ENCODE measurements around the gene HRH4. TPM values are rescaled to one million over a fixed set of nuclear protein-coding genes. Genes with fewer than 3 reads are reported as not detected.

Gene HRH4
- total and polyA plus RNA-seq, 2 donors = 0.05 to 0.24 TPM

GRCh38 chr18:24427484-24427883 is 33.0 kb upstream of the HRH4 start:
- 78% methylated on average over 3 of the region's 3 CpGs for WGBS
- peaks cover 0 to under 1% of the 10 kb centered on the region in 2 donors for H3K36me3 ChIP-seq (ENCODE audit: control insufficient read depth in 2 of 2, insufficient read depth in 2 of 2, low read length in 1 of 2)
- H3K9me3 ChIP-seq (ENCODE audit: control insufficient read depth in 2 of 2, insufficient read depth in 1 of 2, low read length in 1 of 2) = peaks cover 0 to 7% of the 10 kb centered on the region in 2 donors
- no peak for DNase-seq (ENCODE audit: low read depth in 6 of 9, low spot score in 9 of 9)
- peak overlapping the region in 1 of 2 donors; percentile 75 for H3K4me3 ChIP-seq (ENCODE audit: low read length in 2 of 2)
- H3K27ac ChIP-seq (ENCODE audit: low read depth in 1 of 2, low read length in 1 of 2) = no peak overlapping the region
- H3K4me1 ChIP-seq (ENCODE audit: control insufficient read depth in 2 of 2, insufficient read depth in 2 of 2, low read length in 2 of 2) = peaks cover 0 to 6% of the 10 kb centered on the region in 2 donors
- peaks cover 5 to 12% of the 10 kb centered on the region in 2 donors for H3K27me3 ChIP-seq (ENCODE audit: control insufficient read depth in 2 of 2, insufficient read depth in 1 of 2, low read length in 1 of 2)

GRCh38 chr18:24428709-24429108 is 31.7 kb upstream of the HRH4 start:
- DNase-seq (ENCODE audit: low read depth in 6 of 9, low spot score in 9 of 9) = no peak
- H3K27me3 ChIP-seq (ENCODE audit: control insufficient read depth in 2 of 2, insufficient read depth in 1 of 2, low read length in 1 of 2) = peaks cover 5 to 9% of the 10 kb centered on the region in 2 donors
- 92% methylated on average over 3 of the region's 3 CpGs for WGBS
- H3K9me3 ChIP-seq (ENCODE audit: control insufficient read depth in 2 of 2, insufficient read depth in 1 of 2, low read length in 1 of 2) = peaks cover 0 to 7% of the 10 kb centered on the region in 2 donors
- no peak overlapping the region for H3K4me3 ChIP-seq (ENCODE audit: low read length in 2 of 2)
- no peak overlapping the region for H3K27ac ChIP-seq (ENCODE audit: low read depth in 1 of 2, low read length in 1 of 2)
- peaks cover 0 to 2% of the 10 kb centered on the region in 2 donors for H3K36me3 ChIP-seq (ENCODE audit: control insufficient read depth in 2 of 2, insufficient read depth in 2 of 2, low read length in 1 of 2)
- peaks cover 0 to 6% of the 10 kb centered on the region in 2 donors for H3K4me1 ChIP-seq (ENCODE audit: control insufficient read depth in 2 of 2, insufficient read depth in 2 of 2, low read length in 2 of 2)

GRCh38 chr18:24429188-24429587 is 31.2 kb upstream of the HRH4 start:
- 97% methylated on average over 4 of the region's 4 CpGs for WGBS
- Histone ChIP-seq H3K4me3 (ENCODE audit: low read length in 2 of 2) (no peak overlapping the region), H3K4me1 (ENCODE audit: control insufficient read depth in 2 of 2, insufficient read depth in 2 of 2, low read length in 2 of 2) (peaks cover 0 to 6% of the 10 kb centered on the region in 2 donors), H3K36me3 (ENCODE audit: control insufficient read depth in 2 of 2, insufficient read depth in 2 of 2, low read length in 1 of 2) (peaks cover 0 to 2% of the 10 kb centered on the region in 2 donors), H3K27me3 (ENCODE audit: control insufficient read depth in 2 of 2, insufficient read depth in 1 of 2, low read length in 1 of 2) (peaks cover 5 to 7% of the 10 kb centered on the region in 2 donors), H3K27ac (ENCODE audit: low read depth in 1 of 2, low read length in 1 of 2) (no peak overlapping the region), H3K9me3 (ENCODE audit: control insufficient read depth in 2 of 2, insufficient read depth in 1 of 2, low read length in 1 of 2) (peaks cover 0 to 7% of the 10 kb centered on the region in 2 donors)
- no peak for DNase-seq (ENCODE audit: low read depth in 6 of 9, low spot score in 9 of 9)

- DNase-seq (ENCODE audit: low read depth in 6 of 9, low spot score in 9 of 9) = no peak
- peaks cover 0 to 2% of the 10 kb centered on the region in 2 donors for H3K36me3 ChIP-seq (ENCODE audit: control insufficient read depth in 2 of 2, insufficient read depth in 2 of 2, low read length in 1 of 2)
- no peaks in the 10 kb centered on the region for H3K27me3 ChIP-seq (ENCODE audit: control insufficient read depth in 2 of 2, insufficient read depth in 1 of 2, low read length in 1 of 2)
- WGBS = 95% methylated on average over 3 of the region's 3 CpGs
- no peak overlapping the region for H3K27ac ChIP-seq (ENCODE audit: low read depth in 1 of 2, low read length in 1 of 2)
- no peaks in the 10 kb centered on the region for H3K9me3 ChIP-seq (ENCODE audit: control insufficient read depth in 2 of 2, insufficient read depth in 1 of 2, low read length in 1 of 2)
- no peaks in the 10 kb centered on the region for H3K4me1 ChIP-seq (ENCODE audit: control insufficient read depth in 2 of 2, insufficient read depth in 2 of 2, low read length in 2 of 2)
- no peak overlapping the region for H3K4me3 ChIP-seq (ENCODE audit: low read length in 2 of 2)
Measured at GRCh38 chr18:24432618-24433017, 27.8 kb upstream of the HRH4 start.

GRCh38 chr18:24436939-24437338 is 23.5 kb upstream of the HRH4 start:
- Histone ChIP-seq H3K27ac (ENCODE audit: low read depth in 1 of 2, low read length in 1 of 2) (no peak overlapping the region), H3K4me1 (ENCODE audit: control insufficient read depth in 2 of 2, insufficient read depth in 2 of 2, low read length in 2 of 2) (no peaks in the 10 kb centered on the region), H3K27me3 (ENCODE audit: control insufficient read depth in 2 of 2, insufficient read depth in 1 of 2, low read length in 1 of 2) (no peaks in the 10 kb centered on the region), H3K9me3 (ENCODE audit: control insufficient read depth in 2 of 2, insufficient read depth in 1 of 2, low read length in 1 of 2) (no peaks in the 10 kb centered on the region), H3K36me3 (ENCODE audit: control insufficient read depth in 2 of 2, insufficient read depth in 2 of 2, low read length in 1 of 2) (peaks cover 3 to 9% of the 10 kb centered on the region in 2 donors), H3K4me3 (ENCODE audit: low read length in 2 of 2) (no peak overlapping the region)
- WGBS = 97% methylated on average over 1 of the region's 1 CpG
- DNase-seq (ENCODE audit: low read depth in 6 of 9, low spot score in 9 of 9) = no peak

GRCh38 chr18:24443870-24444269 is 16.6 kb upstream of the HRH4 start:
- Histone ChIP-seq H3K36me3 (ENCODE audit: control insufficient read depth in 2 of 2, insufficient read depth in 2 of 2, low read length in 1 of 2) (peaks cover 4 to 15% of the 10 kb centered on the region in 2 donors), H3K4me3 (ENCODE audit: low read length in 2 of 2) (no peak overlapping the region), H3K27ac (ENCODE audit: low read depth in 1 of 2, low read length in 1 of 2) (no peak overlapping the region), H3K27me3 (ENCODE audit: control insufficient read depth in 2 of 2, insufficient read depth in 1 of 2, low read length in 1 of 2) (no peaks in the 10 kb centered on the region), H3K4me1 (ENCODE audit: control insufficient read depth in 2 of 2, insufficient read depth in 2 of 2, low read length in 2 of 2) (no peaks in the 10 kb centered on the region), H3K9me3 (ENCODE audit: control insufficient read depth in 2 of 2, insufficient read depth in 1 of 2, low read length in 1 of 2) (no peaks in the 10 kb centered on the region)
- WGBS = 28% methylated on average over 2 of the region's 2 CpGs
- no peak for DNase-seq (ENCODE audit: low read depth in 6 of 9, low spot score in 9 of 9)

- 96% methylated on average over 1 of the region's 1 CpG for WGBS
- H3K36me3 ChIP-seq (ENCODE audit: control insufficient read depth in 2 of 2, insufficient read depth in 2 of 2, low read length in 1 of 2) = peaks cover 4 to 18% of the 10 kb centered on the region in 2 donors
- H3K27me3 ChIP-seq (ENCODE audit: control insufficient read depth in 2 of 2, insufficient read depth in 1 of 2, low read length in 1 of 2) = no peaks in the 10 kb centered on the region
- no peaks in the 10 kb centered on the region for H3K4me1 ChIP-seq (ENCODE audit: control insufficient read depth in 2 of 2, insufficient read depth in 2 of 2, low read length in 2 of 2)
- no peak for DNase-seq (ENCODE audit: low read depth in 6 of 9, low spot score in 9 of 9)
- H3K27ac ChIP-seq (ENCODE audit: low read depth in 1 of 2, low read length in 1 of 2) = no peak overlapping the region
- H3K9me3 ChIP-seq (ENCODE audit: control insufficient read depth in 2 of 2, insufficient read depth in 1 of 2, low read length in 1 of 2) = no peaks in the 10 kb centered on the region
- no peak overlapping the region for H3K4me3 ChIP-seq (ENCODE audit: low read length in 2 of 2)
Measured at GRCh38 chr18:24446453-24446852, 14.0 kb upstream of the HRH4 start.

- no peak overlapping the region for H3K4me3 ChIP-seq (ENCODE audit: low read length in 2 of 2)
- peaks cover 4 to 16% of the 10 kb centered on the region in 2 donors for H3K36me3 ChIP-seq (ENCODE audit: control insufficient read depth in 2 of 2, insufficient read depth in 2 of 2, low read length in 1 of 2)
- H3K27ac ChIP-seq (ENCODE audit: low read depth in 1 of 2, low read length in 1 of 2) = no peak overlapping the region
- WGBS = 100% methylated on average over 1 of the region's 1 CpG
- H3K27me3 ChIP-seq (ENCODE audit: control insufficient read depth in 2 of 2, insufficient read depth in 1 of 2, low read length in 1 of 2) = no peaks in the 10 kb centered on the region
- DNase-seq (ENCODE audit: low read depth in 6 of 9, low spot score in 9 of 9) = no peak
- H3K9me3 ChIP-seq (ENCODE audit: control insufficient read depth in 2 of 2, insufficient read depth in 1 of 2, low read length in 1 of 2) = no peaks in the 10 kb centered on the region
- no peaks in the 10 kb centered on the region for H3K4me1 ChIP-seq (ENCODE audit: control insufficient read depth in 2 of 2, insufficient read depth in 2 of 2, low read length in 2 of 2)
Measured at GRCh38 chr18:24446953-24447538, 13.4 kb upstream of the HRH4 start.

- no peak overlapping the region for H3K27ac ChIP-seq (ENCODE audit: low read depth in 1 of 2, low read length in 1 of 2)
- H3K4me1 ChIP-seq (ENCODE audit: control insufficient read depth in 2 of 2, insufficient read depth in 2 of 2, low read length in 2 of 2) = no peaks in the 10 kb centered on the region
- peaks cover 4 to 16% of the 10 kb centered on the region in 2 donors for H3K36me3 ChIP-seq (ENCODE audit: control insufficient read depth in 2 of 2, insufficient read depth in 2 of 2, low read length in 1 of 2)
- no peaks in the 10 kb centered on the region for H3K9me3 ChIP-seq (ENCODE audit: control insufficient read depth in 2 of 2, insufficient read depth in 1 of 2, low read length in 1 of 2)
- no peaks in the 10 kb centered on the region for H3K27me3 ChIP-seq (ENCODE audit: control insufficient read depth in 2 of 2, insufficient read depth in 1 of 2, low read length in 1 of 2)
- WGBS = 99% methylated on average over 1 of the region's 1 CpG
- no peak overlapping the region for H3K4me3 ChIP-seq (ENCODE audit: low read length in 2 of 2)
- DNase-seq (ENCODE audit: low read depth in 6 of 9, low spot score in 9 of 9) = no peak
Measured at GRCh38 chr18:24447961-24448360, 12.5 kb upstream of the HRH4 start.

Data from thymus (tissue), 11 donors.